ENCODE data around the gene ARID5A.

Gene ARID5A

DNA sequence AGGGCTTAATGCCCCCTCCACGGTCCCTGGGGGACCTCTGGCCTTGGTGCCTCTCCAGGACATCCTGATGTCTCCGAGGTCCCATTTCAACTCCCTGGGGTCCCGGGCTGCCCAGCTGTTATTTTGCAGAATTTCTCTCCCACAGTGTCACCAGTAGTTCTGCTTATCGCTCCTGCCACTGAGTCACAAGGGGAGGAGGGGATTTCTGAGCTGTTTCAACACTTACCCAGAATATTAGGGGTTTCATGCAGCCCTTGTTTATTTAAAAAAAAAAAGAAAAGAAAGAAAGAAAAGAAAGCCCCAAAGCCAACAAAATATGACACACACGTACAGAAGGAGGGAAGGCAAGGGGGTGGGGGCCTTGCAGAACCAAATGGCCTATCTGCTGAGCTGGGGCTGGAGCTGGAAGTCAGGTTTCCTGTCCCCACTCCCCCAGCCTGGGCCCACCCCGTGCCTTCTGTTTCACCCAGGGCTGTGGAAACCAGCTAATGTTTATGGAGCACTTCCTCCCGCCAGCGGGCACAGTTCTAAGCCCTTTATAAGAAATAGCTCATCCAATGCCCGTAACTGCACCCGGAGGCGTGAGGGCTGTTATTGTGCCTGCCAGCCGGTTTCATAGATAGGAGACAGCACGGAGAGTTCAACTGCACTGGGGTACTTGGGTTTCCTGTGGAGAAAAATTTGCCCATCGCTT, 8.4 kb upstream of the ARID5A start:
- DNase-seq: peak; percentile 63

DNA sequence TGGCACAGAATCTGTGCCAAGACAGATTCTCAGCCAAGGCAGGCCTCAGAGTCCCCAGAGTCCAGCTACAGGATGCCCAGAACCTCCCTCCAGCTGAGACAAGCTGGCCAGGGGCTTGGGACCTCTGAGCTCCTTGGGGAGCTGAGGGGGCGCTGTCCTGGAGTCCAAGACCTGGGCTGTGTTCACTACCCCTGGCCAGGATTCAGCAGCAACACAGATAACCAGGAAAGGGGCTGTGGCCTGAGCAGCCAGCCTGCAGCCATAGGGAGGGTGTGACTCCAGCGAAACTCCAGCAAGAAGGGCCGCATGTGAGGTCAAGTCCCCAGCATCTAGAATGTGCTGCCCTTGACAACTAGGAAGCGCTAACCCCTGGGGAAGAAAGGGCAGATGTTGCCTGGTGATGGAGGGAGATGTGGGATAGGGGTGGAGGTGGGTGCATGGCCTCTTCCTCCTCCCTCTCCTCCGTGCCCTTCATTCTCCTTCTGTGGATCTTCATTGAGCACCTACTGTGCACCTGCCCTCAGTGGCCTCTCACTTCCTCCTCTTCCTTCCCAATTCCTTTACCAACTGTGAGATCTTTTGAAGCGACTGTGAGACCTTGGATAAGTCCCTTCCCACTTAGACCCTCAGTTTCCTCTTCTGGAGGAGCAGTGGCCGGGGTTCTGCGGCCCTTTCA, 7.7 kb upstream of the ARID5A start:
- DNase-seq: no peak

DNA sequence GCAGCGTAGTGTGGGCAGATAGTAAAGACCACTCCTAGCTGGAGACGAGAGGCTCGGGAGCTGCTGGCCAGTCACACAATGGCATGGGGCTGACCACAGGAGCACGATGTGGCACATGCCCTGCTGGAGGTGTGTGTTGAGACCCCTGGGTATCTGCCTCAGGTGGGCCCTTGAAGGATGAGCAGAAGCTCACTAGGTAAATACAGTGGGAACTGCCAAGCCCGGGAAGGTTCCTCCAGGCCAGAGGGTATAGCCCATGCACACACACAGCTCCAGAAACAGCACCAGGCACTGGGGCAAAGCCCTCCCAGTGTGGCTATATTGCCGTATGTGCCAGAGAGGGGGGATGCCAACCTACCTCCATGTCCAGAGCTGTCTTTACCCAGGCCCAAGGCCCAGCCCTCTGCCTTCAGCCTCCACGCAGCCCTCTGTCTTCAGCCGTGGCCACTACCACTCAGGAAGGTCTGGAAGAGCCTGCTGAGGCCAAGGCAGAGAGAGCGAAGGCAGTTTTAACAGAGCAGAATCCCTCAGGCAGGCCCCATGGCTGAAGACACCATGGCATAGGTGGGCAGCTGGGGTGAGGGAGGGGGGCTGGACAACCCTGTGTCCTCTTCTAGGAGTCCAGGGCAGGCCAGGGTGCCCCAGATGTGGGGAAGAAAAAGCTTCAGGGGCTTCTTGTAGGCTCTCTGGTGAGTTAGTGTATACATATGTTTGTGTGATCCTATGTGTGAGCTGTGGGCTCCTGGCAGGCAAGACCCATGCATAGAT, 7.0 kb upstream of the ARID5A start:
- DNase-seq: no peak

DNA sequence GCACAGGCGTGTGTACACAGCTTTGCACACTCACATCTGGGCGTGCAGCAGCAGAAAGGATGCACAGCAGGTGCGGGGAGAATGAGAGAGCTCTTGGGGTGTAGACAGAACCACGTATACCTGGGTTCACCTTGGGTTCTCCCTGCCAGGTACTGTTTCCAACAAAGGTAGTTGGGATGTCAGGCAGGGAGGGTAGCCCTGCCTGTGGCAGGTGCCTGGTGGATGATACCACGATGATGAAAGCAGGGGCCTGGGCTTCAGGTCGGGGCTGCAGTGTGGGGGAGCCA, 6.5 kb upstream of the ARID5A start:
- no peak for DNase-seq

DNA sequence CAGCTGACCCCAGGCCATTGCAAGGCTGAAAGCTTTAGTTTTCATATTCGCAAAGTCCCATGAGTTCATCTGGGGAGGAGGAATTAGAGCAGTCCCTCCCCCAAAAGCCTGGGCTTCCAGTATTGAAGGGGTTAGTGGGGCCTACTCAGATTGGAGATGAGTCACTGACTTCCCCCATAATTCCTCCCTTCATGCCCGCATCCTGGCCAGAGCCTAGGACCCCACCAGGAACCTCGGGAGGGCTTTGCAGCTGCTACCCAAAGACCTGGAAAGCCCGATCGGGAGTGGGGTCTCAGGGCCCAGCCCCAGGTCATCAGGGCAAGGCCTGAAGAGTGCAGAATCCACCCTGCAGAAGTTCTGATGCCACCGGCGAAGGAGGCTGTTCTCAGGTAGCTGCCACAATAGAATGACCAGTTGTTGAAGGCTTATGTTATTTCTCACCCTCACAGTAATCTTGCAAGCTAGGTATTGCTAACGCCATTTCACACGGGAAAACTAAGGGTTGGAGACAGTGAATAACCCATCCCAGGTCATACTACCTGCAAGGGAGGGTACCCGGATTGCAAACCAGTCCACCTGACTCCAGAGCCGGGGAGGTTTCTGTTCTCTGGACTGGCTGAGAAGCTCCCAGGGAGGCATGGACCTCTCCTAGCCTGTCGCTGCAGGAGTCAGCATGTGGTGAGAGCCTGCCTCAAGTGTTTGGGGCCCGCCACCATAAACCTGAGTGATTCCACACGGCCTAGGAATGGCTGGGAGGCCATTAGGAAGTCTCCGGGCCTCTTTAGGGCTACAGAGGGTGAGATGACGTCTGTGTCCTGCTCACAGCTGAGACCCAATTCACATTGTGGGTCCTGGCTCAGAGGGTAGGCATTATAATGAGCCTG, 5.8 kb upstream of the ARID5A start:
- DNase-seq: peak; percentile 62

DNA sequence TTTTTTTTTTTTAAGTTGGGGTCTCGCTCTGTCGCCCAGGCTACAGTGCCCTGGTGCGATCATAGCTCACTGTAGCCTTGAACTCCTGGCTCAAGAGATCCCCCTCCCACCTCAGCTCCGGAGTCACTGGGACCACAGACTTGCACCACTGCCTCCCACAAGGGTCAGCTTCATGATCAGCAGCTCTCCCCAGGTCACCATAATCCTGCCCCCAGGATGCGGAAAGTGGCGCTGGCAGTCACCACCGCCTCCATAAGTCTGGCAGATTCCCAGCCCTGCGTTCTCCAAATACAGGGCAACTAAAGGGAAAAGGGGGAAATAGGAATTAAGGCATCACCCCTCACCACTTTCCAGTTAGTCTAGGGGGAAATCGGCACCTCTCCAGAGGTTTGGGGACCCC, 5.2 kb upstream of the ARID5A start:
- DNase-seq: no peak

DNA sequence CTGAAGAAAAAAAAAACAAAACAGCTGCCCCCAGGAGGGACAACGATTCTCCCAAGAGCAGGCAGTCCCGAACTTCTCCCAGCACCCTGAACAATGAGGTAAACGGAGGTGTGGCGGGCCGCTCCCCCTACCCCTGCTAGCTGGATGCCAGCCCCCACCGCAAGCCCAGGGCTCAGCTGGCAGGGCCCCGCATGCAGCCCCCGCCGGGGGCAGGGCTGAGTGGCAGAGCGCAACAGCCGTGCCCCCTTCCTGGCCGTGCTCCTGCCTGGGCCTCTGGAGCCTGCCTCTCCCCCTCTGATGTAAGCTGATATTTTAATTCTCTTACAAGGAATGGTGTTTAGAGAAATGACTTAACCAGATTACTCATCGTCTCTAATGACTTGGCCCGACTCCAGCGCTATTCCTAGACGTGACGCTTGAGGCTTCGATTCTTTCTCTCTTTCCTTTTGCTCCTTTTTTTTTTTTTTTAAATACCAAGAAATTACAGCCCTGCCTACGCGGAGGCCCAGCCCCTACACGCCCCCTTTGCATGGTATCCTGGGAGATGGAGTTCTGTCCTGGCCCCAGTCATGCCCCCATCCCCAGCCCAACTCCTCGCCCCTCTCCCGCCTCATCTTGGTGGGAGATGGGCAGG, 4.6 kb upstream of the ARID5A start:
- DNase-seq: peak; percentile 100

DNA sequence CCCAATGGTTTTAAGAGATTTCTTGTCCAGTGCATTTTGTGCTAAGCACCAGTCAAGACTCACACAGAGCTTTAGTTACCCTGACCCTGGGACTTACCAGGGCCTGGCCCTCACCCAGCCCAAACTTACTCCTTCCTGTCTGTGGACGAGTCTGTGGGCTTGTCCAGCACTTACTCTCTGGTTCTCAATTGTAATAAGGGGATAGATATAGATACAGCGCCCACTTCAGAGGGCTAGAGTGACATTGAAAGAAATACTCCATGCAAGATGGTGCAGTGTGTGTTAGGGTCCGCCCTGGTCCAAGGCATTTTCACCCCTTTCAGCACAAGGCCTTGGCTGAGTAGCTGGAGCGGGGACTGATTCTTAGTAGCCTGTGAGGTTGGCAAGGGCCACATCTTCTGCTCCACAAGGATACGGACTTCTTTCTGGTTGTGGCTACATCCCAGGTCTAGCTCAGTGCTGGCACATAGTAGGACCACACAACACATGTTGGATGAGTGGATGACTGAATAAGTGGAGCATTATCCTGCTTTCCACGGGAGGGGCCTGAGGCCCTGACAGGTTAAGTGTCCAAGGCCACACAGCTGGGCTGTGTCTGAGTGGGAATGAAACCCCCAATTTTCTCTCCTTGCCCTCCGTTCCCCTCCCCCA, 3.8 kb upstream of the ARID5A start:
- no peak for DNase-seq

DNA sequence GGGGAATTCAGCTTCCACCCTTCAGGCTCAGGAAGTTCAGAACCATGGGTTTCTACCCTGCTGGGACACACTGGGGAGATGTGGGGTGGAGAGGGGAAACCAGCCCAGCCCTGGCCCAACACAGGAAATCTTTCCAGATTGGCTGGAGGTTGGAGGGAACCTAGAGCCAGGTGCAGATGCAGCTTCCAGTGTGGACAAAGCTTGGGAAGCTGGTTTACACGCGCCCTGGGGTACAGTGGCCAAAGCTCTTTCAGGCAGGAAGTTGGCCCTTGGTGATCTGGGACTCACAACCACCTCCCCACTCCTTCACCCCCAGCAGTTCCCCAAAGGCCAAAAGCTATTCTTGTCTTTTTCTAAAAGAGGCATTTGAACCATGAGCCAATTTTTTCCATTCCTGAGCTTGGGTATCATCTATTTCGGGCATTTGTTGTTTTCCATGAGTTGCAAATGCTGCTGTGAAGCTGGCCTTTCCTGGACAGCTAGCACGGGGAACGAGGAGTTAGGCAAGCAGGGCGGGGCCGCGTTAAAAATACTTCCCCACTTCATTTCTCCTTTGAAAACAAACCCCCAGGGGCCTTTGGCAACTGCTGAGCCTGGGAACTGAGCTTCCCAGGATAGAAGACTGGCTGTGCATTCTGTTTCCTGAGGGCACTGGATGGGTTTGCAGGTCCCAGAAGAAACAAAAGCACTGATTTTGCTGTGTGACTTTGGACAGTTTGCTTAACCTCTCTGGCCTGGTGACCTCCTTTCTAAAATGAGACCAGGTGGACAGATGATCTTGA, 3.1 kb upstream of the ARID5A start:
- peak; percentile 75 for DNase-seq

DNA sequence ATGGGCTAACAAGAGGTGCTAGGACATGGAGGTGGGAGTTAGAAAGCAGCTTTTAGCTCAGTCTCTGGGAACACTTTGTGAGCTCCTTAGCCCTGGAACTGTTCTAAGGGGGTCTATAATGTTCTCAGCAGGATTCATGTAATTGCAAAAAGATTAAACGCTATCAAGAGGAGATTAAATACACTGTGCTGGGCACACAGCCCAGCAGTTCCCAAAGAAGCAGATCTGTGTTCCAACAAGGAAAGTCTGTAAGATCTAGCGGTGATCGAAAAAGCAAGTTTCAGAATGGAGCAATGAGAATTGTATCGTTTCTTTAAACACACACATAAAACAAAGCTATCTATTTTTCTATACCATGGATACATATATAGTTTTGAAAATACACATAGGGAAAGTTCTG, 2.4 kb upstream of the ARID5A start:
- DNase-seq: no peak

DNA sequence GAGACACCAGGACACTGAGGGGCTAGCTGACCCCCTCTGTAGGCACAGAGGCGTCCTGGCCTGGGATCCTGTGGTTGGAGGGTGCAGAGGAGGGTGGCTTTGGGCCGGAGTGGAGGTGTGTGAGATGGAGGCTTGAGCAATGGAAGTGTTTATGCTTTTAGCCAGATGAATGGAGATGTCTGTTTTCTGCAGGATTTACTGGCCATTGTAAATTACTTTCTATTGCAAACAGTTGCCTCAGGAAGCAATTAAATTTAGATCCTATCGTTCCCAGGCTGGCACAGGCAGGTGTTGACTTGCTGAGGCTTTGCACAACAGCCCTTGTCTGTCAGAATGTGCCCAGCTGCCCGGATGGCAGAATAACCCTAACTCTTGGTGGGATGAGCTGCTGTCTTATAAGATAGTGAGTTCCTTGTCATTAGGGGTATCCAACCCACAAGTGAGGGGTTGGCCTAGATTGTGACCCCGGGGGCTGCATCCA, 1.8 kb upstream of the ARID5A start:
- DNase-seq: no peak

DNA sequence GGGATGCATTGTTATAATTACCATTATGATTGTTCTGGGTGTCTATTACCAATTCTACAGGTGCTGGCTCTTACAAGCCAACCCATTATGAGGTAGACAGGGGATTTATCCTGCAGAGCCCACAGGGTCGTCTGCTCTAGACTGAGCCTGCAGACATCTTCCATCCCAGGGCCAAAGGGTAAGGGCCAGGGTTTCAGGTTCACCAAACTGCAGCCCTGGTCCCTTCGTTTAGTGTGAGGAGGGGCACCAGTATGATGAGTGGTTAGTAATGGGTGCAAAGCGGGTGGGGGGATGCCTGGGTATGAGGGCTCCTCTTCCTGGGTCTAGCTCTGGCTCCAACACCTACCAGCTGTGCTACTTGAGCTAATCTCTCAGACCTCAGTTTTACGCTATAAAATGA, 1.2 kb upstream of the ARID5A start:
- no peak for DNase-seq

DNA sequence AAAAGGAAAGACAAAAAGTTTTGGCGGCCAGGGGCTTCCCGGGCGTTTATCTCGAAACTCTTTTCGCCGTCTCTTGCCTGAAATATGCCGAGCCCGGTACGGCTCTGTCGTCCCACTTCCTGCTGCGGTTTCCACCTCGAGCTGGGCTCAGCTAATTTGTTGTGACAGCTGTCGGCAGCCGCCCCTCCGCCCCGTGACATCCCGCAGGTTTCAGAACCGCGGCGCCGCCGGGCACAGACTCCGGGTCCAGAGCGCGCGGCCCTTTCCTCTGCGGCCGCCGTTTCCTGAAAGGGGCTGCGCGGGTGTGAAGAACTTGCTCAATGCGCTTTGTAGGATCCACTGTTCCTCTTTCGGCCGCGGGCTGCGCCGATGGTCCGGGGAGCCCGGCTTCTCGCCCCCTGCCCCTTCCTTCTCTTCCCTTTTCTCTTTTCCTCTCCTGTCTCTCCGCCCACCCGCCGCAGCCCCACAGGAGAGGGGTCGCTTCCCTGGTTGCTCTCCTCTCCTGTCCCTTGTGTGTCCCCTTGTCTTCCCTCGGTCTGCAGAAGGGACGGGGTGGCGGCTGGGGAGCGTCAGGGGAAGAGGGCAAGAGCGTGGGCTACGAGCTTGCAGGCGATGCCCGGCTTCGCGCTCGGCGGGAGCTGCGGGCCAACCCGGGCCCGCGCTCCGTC, 648 bp downstream of the ARID5A start:
- DNase-seq: peak; percentile 64

DNA sequence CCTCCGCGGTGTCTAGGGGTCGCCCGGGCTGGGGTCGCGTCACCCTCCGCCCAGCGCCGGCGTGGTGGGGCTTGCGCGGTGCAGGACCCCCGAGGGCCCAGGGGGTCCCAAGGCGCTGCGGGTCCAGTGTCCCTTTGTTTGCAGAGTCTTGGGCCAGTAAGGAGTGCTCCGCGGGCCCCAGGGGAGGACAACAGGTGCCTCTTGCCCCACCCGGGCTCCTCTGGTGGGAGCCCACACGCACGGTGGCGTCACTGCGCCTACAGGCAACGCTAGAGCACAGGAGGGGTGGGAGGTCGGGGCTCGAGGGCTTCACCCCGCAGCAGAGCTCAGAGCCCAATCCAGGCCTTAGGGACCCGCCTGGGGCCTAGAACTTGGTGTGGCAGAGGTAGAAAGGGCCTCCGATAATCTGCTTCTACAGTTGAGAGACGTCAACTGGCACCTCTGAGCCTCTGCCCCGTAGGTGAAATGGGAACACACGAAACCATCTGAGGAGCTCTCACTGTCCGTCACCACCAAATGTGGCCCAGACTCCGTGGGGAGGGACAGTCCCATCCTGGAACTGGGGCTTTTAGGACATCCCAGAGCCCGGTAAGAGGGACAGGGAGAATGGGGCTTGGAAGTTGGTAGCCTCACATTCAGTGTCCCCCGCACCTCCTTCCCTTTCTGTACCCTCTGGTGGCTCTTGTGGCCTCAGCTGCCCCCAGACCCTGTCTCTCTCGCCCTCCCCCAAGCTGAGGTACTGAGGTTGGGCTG, 1.4 kb downstream of the ARID5A start:
- DNase-seq: no peak

DNA sequence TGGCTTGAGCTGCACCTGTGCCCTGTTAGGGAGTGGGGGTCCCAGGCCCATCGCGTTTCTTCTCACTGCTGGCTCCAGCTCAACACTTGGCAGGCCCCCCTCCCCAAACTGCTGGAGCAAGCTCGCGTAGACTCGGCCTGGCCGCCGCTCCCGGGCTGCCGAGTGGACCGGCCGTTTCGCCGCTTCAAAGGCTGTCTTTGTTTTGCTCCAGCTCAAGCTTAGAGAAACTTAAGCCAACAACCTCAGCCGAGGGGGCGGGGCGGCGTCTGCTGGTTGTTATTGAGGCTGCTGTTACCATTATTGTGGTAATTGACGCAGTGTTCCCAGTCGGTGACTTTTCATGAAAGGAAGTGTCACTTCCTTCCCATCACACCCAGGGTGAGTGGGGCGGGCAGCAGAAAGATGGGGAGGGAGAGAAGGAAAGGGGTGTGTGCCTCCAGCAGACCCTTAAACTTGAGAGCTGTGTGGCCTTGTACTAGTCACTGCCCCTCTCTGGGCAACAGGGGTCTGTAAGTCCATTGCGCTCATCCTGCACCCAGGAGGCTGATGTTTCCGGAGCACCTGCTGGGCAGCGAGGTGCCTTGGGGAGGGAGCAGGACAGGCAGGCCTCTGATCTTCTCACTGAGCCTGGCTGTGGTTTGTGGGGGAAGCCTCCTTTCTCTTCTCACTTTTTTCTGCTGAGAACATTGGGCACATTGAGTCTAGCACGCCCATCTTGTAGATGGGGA, 2.1 kb downstream of the ARID5A start:
- peak; percentile 16 for DNase-seq

DNA sequence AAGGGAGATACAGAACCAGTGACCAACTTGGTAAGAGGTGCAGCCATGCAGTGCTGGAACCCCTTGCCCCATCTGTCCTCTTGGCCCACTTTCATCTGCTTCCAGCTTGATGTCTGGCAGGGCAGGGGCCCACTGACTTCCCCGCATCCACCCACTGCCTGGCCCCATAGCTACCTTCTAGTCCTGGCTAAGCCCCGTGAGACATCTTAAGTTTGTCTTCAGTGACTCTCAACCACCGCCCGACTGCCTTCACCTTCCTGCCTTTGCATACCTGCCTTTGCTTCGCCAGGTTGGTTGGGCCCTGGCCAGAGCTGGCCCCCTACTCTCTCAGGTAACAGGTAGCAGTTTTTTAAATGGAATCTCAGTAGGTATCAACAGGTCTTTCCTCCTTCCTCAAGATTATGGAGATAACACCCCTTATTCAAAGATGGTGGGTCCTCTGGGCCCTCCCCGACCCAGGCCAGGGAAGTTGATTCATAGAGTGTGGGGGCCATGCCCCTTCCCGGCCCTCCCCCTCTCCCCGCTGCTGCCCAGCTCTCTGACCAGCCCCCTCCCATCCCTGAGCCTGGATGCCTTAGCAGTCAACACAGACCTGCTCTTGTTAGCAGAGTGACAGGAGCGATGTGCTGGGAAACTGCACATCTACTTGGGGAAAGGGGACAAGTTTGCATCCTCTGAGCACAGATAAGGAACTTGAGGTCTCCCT, 2.8 kb downstream of the ARID5A start:
- no peak for DNase-seq

DNA sequence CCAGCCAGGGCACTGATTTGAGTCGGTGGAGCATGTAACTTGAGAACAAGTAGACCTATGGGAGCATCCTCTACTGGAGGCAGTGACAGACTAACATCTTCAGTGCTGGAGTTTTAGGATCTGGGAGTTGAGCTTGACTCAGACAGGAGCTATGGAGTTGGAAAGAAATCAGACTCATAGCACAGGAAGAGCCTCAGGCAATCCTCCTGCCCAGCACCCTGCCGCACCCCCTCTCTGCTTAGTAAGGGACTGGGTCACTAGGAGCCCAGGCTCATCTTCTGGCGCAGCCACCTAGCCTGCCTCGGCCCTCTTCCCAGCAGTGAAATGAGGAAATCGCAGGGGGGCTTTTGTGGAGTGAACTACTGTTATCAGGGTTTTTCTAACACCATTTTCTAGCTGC, 3.6 kb downstream of the ARID5A start:
- peak; percentile 63 for DNase-seq

DNA sequence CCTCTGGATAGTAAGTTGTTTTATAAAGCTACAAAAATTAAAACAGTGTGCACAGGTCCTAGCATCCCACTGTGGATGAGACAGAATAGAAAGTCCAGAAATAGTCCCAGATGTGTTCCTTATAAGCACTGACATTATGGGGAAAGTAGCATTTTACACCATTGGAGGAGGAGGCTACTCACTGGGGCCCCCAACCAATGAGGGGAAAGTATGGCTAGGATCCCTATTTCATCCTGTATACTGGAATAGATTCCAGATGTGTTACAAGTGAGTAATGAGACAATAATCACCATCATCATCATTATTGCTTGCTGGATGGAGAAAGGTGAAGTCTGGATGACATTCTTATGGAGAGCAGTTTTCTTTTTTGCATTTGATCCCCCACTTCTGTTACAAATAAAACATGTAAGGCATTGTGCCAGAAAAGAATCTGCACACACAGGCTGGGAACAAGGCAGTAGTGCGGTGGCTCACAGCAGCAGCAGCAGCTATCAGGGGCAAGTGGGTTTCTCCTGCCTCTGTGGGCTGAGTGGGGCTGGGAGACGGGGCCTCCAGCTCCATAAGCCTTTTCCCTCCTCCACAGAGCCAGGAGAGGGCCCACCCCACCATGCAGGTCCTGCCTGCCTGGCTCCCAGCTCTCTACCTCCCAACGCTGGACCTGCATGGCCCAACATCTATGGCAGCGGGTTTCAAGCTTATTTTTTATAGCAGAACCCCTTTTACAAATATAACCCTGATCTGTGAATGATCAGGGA, 5.0 kb downstream of the ARID5A start:
- DNase-seq: peak; percentile 83
